ENCODE results near the gene CTBP2. TPM values are rescaled to one million over a fixed set of nuclear protein-coding genes. Genes with fewer than 3 reads are reported as not detected.

Gene CTBP2
- total and polyA plus RNA-seq, 11 donors: 10.1 to 45.5 (median 29.1) TPM

- H3K27me3 ChIP-seq: peaks cover 0 to 4% (median 0%) of the 10 kb centered on the region in 9 donors
- H3K4me3 ChIP-seq: no peak overlapping the region
- 81 to 87% (median 85%) methylated on average over 10 of the region's 10 CpGs for WGBS, 4 donors
- TF ChIP-seq POLR2A (IDR thresholded peaks at IDR 0.05) (no peak), CTCF (IDR thresholded peaks at IDR 0.05) (no peak)
- H3K36me3 ChIP-seq: no peaks in the 10 kb centered on the region
- no peak for DNase-seq
- no peak overlapping the region for H3K27ac ChIP-seq
- no peaks in the 10 kb centered on the region for H3K9me3 ChIP-seq
- H3K4me1 ChIP-seq: no peaks in the 10 kb centered on the region
- no peak for ATAC-seq
- intact Hi-C loops (cut with DNase I): no loop called here
Measured at GRCh38 chr10:125201791-125202622, 41.6 kb upstream of the CTBP2 start.

- 66 to 82% (median 72%) methylated on average over 4 to 5 of the region's 5 CpGs for WGBS, 4 donors
- no peaks in the 10 kb centered on the region for H3K4me1 ChIP-seq
- no peak for DNase-seq
- no peaks in the 10 kb centered on the region for H3K9me3 ChIP-seq
- no peak overlapping the region for H3K4me3 ChIP-seq
- H3K36me3 ChIP-seq: no peaks in the 10 kb centered on the region
- intact Hi-C loops (cut with DNase I): no loop called here
- H3K27ac ChIP-seq: no peak overlapping the region
- no peak for ATAC-seq
- peaks cover 0 to 4% (median 0%) of the 10 kb centered on the region in 9 donors for H3K27me3 ChIP-seq
- no peak for TF ChIP-seq CTCF (IDR thresholded peaks at IDR 0.05)
Measured at GRCh38 chr10:125201108-125201524, 40.8 kb upstream of the CTBP2 start.

GRCh38 chr10:125200396-125200795, 40.0 kb upstream of the CTBP2 start:
- H3K27ac ChIP-seq: no peak overlapping the region
- 50 to 71% (median 57%) methylated on average over 3 of the region's 3 CpGs for WGBS, 4 donors
- ATAC-seq: no peak
- peaks cover 0 to 4% (median 0%) of the 10 kb centered on the region in 9 donors for H3K27me3 ChIP-seq
- H3K4me3 ChIP-seq: no peak overlapping the region
- DNase-seq: no peak
- no peaks in the 10 kb centered on the region for H3K36me3 ChIP-seq
- intact Hi-C loops (cut with DNase I): no loop called here
- no peaks in the 10 kb centered on the region for H3K9me3 ChIP-seq
- no peaks in the 10 kb centered on the region for H3K4me1 ChIP-seq
- TF ChIP-seq CTCF (IDR thresholded peaks at IDR 0.05) (no peak), POLR2A (IDR thresholded peaks at IDR 0.05) (no peak)

GRCh38 chr10:125199270-125199669, 38.9 kb upstream of the CTBP2 start:
- no peak overlapping the region for H3K4me3 ChIP-seq
- ATAC-seq (no peak), DNase-seq (no peak)
- H3K36me3 ChIP-seq: no peaks in the 10 kb centered on the region
- peaks cover 0 to 4% (median 0%) of the 10 kb centered on the region in 9 donors for H3K27me3 ChIP-seq
- intact Hi-C loops (cut with DNase I): loop anchor here in 1 of 10 donors (5.0 kb wide), 1 partner anchor 48 kb away; no protein-coding TSS in a partner anchor
- TF ChIP-seq CTCF (IDR thresholded peaks at IDR 0.05): no peak
- TF ChIP-seq POLR2A (IDR thresholded peaks at IDR 0.05): no peak
- no peak overlapping the region for H3K27ac ChIP-seq
- WGBS, 4 donors: 88 to 94% (median 91%) methylated on average over 2 of the region's 2 CpGs
- no peaks in the 10 kb centered on the region for H3K4me1 ChIP-seq
- H3K9me3 ChIP-seq: no peaks in the 10 kb centered on the region
